Measurements from ENCODE around the gene RBPJL. TPM values are rescaled to one million over a fixed set of nuclear protein-coding genes. Genes with fewer than 3 reads are reported as not detected.

The RBPJL gene
- total and polyA plus RNA-seq, 2 of the 8 experiments (the other 6 are each of a cell fraction or from before 2014, with no cell fraction given) = 0.67 to 1.3 TPM

GRCh38 chr20:45294659-45295058 is 12.0 kb upstream of the RBPJL start:
- no peak overlapping the region for H4K8ac ChIP-seq (ENCODE audit: extremely low read depth, insufficient read depth, low read length)
- H2BK12ac ChIP-seq (ENCODE audit: low read depth, low read length) = no peak overlapping the region
- H3K18ac ChIP-seq (ENCODE audit: extremely low read depth, low read length) = no peak overlapping the region
- FAIRE-seq (no peak), DNase-seq (ENCODE audit: low read depth in 1 of 2, low spot score in 2 of 2) (no peak)
- peaks cover 0 to 20% (median 11%) of the 10 kb centered on the region in 4 experiments; a peak in 6 of 7 replicates for H3K27me3 ChIP-seq (replicated peaks in 1 of 4; ENCODE audit: control insufficient read depth in 3 of 4, extremely low read depth in 1 of 4, insufficient read depth in 3 of 4, low read length in 3 of 4)
- CTCF ChIA-PET (ENCODE audit: partially characterized antibody) = interaction anchor here (0.9 to 6.0 kb wide), 34 partner anchors 8 to 719 kb away, joined by 3 to 104 read pairs (median 5); partner anchors contain the start of genes MATN4, RBPJL, TP53TG5 and WFDC5
- no peak overlapping the region for H2BK120ac ChIP-seq (replicated peaks; ENCODE audit: low read depth, low read length)
- H3K14ac ChIP-seq (ENCODE audit: insufficient read length) = no peak overlapping the region
- 0 out of 8 replicates have a peak, but pooled peaks cover 0 to 3% (median 0%) of the 10 kb centered on the region in 4 experiments for H3K36me3 ChIP-seq (ENCODE audit: control insufficient read depth in 2 of 4, insufficient read depth in 4 of 4, low read length in 3 of 4)
- H3K4me2 ChIP-seq (ENCODE audit: insufficient read depth in 1 of 2, low read depth in 2 of 2, low read length in 2 of 2) = no peak overlapping the region
- no peak overlapping the region for H2AK5ac ChIP-seq (ENCODE audit: low read depth, low read length)
- H3K27ac ChIP-seq (ENCODE audit: low read depth, low read length) = no peak overlapping the region
- H4K91ac ChIP-seq (replicated peaks; ENCODE audit: insufficient read length, low read length) = no peak overlapping the region
- H2BK20ac ChIP-seq (ENCODE audit: low read length) = no peak overlapping the region
- no peak overlapping the region for H3K56ac ChIP-seq (replicated peaks; ENCODE audit: insufficient read length, low read depth, low read length)
- WGBS, 2 experiments (ENCODE audit: extremely low coverage in 1 of 2, insufficient coverage in 1 of 2, insufficient read length in 1 of 2, insufficient replicate concordance in 2 of 2, low coverage in 1 of 2, low lambda C conversion rate in 2 of 2, missing lambda C conversion rate in 1 of 2) = 100% methylated on average over 1 of the region's 1 CpG; no CpG with 5 or more reads in 1 of the 2 experiments
- H2BK5ac ChIP-seq (ENCODE audit: low read depth, low read length) = no peak overlapping the region
- no peak overlapping the region for H2BK15ac ChIP-seq (ENCODE audit: low read length)
- no peak overlapping the region for H2AFZ ChIP-seq (ENCODE audit: low read length)
- peaks cover 8 to 12% of the 10 kb centered on the region in 2 experiments for H3K9me3 ChIP-seq (ENCODE audit: insufficient read depth in 2 of 2, low read depth in 1 of 2, low read length in 1 of 2)
- H3K23me2 ChIP-seq (ENCODE audit: low read depth, low read length) = peaks cover 7% of the 10 kb centered on the region; the same call in 1 of the 2 replicates
- H3K9ac ChIP-seq (replicated peaks in 1 of 4; ENCODE audit: extremely low read depth in 1 of 4, low read depth in 3 of 4, low read length in 3 of 4) = no peak overlapping the region
- H3K79me2 ChIP-seq (ENCODE audit: control insufficient read depth in 1 of 2, insufficient read depth in 2 of 2, low read length in 2 of 2) = no peaks in the 10 kb centered on the region
- H3K4me3 ChIP-seq (ENCODE audit: extremely low read depth in 1 of 4, insufficient read depth in 2 of 4, low read depth in 3 of 4, low read length in 4 of 4) = no peak overlapping the region
- H3K79me1 ChIP-seq (ENCODE audit: low read depth, low read length) = no peaks in the 10 kb centered on the region
- POLR2A ChIA-PET (ENCODE audit: partially characterized antibody) = interaction anchor here (0.9 to 1.3 kb wide), 3 partner anchors 17 to 54 kb away, joined by 3 to 5 read pairs (median 3); partner anchors contain the start of gene SDC4
- no peaks in the 10 kb centered on the region for H4K20me1 ChIP-seq (replicated peaks in 1 of 2; ENCODE audit: control insufficient read depth in 1 of 2, insufficient read depth in 2 of 2, low read length in 2 of 2)
- H3K4me1 ChIP-seq (replicated peaks in 1 of 4; ENCODE audit: control insufficient read depth in 3 of 4, insufficient read depth in 4 of 4, low read length in 3 of 4) = peaks cover 0 to 3% (median 0%) of the 10 kb centered on the region in 4 experiments; a peak in 3 of 7 replicates
- no peak overlapping the region for H3K23ac ChIP-seq (ENCODE audit: insufficient read length)
- no peak overlapping the region for H4K5ac ChIP-seq (ENCODE audit: insufficient read length, low read depth, low read length)
- no peak overlapping the region for H3K4ac ChIP-seq (replicated peaks; ENCODE audit: insufficient read length, low read depth, low read length)
- no peak for TF ChIP-seq JUN (IDR thresholded peaks at IDR 0.05; ENCODE audit: low read depth, low read length)
- TF ChIP-seq SAP30 (IDR thresholded peaks at IDR 0.05; ENCODE audit: insufficient read depth, insufficient replicate concordance, low read length) = no peak
- no peak for TF ChIP-seq E2F6 (IDR thresholded peaks at IDR 0.05)
- no peak for TF ChIP-seq SIRT6 (IDR thresholded peaks at IDR 0.05; ENCODE audit: low read length)
- TF ChIP-seq USF2 (IDR thresholded peaks at IDR 0.05; ENCODE audit: low read length) = no peak
- TF ChIP-seq SP4 (IDR thresholded peaks at IDR 0.05; ENCODE audit: low read length) = no peak
- TF ChIP-seq SP2 (IDR thresholded peaks at IDR 0.05; ENCODE audit: low read length) = no peak
- no peak for TF ChIP-seq MAFK (IDR thresholded peaks at IDR 0.05; ENCODE audit: low read depth, low read length)
- no peak for TF ChIP-seq EZH2 (IDR thresholded peaks at IDR 0.05; ENCODE audit: low read depth, low read length, severe bottlenecking)
- no peak for TF ChIP-seq ASH2L (IDR thresholded peaks at IDR 0.05; ENCODE audit: low read length)
- TF ChIP-seq JUND (IDR thresholded peaks at IDR 0.05; ENCODE audit: low read length) = no peak
- no peak for TF ChIP-seq CHD1 (IDR thresholded peaks at IDR 0.05; ENCODE audit: low read depth, low read length)
- TF ChIP-seq HDAC6 (IDR thresholded peaks at IDR 0.05; ENCODE audit: low read depth, low read length) = no peak
